GM08714 (cell line): ENCODE results near the gene UNC79.

Experiments
- H3K4me3 ChIP-seq: fragments of 200-500 bp; sonication (Bioruptor generic); 2 replicates; pipeline ENCODE4 v1.5.1; 2014; ENCODE audit warnings: mild to moderate bottlenecking, low read length, inconsistent platforms
- ZNF274 ChIP-seq: IDR thresholded peaks from 2 replicates; pipeline ENCODE4 v1.6.1; 2012; ENCODE audit warnings: mild to moderate bottlenecking, low read depth, low read length

Gene UNC79

DNA sequence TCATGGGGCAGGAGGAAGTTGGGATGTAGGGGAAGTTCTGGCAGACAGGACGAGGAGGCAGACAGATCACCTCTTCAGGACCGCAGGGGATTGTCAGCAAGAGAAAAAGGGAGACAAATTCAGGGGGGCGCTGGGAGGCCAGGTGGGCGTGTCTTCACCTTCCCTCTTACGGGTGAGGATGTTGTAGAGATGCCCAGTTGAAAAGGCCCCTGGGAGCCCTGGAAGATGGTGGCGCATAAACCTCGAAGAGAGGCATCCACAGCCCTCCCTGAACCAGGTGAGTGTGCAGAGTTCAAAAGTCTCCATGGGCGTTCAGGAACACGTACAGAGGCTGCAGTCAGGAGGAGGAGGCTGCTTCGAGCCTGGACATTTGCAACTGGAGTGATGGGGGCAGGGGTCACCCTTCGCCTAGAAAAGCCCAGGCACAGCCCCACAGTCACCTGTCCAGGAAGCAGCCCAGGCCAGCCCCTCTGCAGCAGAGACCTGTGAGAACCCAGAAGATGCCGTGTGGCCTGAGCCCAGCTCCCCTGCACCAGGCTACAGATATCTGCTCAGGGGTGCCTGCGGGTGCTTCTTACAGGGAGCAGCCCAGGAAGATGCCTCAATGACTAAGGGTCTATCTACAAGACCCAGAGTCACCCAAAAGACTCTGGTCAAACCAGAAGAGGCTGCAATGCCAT, 283.1 kb downstream of the UNC79 start:
- TF ChIP-seq ZNF274: no peak

DNA sequence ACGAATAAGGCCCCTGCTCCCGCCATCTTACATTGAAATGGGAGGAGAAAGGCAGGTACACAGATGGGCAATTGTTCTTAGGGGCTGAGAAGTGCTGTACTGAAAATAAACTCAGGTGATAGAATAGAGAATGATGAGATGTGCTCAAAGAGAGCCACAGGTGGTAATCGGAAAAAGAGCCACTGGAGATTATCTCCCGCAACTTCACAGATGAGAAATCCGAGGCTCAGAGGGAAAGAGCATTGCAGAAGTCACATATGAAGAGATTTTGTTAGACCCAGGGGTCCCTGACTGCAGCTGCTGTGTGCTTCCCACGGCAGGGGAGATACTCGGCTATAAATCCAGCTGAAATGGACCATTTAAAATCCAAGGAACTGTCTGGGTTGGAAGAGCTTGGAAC, 283.9 kb downstream of the UNC79 start:
- TF ChIP-seq ZNF274: no peak
- H3K4me3 ChIP-seq: no peak overlapping the region

More for the DNA sequence above, 283.1 kb downstream of the UNC79 start:
- no peak overlapping the region for H3K4me3 ChIP-seq

DNA sequence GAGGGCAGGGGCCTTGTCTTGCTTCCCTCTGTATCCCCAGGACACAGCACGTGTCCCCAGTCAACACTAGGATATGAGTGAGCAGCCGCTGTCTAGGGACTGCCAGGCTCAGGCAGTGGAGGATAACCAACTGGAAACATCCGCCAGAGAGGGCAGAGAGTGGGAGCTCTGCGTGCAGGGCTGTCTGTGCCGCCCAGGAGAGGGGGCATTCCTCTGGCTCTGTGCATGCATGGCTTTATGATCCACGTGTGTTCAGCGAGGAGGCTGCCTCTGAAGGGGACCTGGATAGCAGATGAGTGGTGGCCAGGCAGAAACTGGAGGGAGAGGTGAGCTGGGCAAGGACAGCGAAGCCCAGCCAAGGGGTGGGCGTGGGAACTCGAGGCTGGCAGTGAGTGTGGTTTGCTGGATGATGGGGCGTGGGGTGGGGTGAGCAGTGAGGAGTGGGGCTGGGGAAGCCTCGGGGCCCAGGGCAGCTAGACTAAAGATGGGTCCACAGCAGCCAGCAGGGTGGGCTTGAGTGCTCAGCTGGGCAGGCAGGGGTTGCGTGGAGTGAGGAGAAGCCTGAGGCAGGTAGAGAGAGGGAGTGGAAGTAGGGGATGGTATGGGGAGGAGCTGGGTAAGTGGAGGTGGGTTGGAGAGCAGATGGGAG, 284.7 kb downstream of the UNC79 start:
- no peak for TF ChIP-seq ZNF274
- H3K4me3 ChIP-seq: no peak overlapping the region

DNA sequence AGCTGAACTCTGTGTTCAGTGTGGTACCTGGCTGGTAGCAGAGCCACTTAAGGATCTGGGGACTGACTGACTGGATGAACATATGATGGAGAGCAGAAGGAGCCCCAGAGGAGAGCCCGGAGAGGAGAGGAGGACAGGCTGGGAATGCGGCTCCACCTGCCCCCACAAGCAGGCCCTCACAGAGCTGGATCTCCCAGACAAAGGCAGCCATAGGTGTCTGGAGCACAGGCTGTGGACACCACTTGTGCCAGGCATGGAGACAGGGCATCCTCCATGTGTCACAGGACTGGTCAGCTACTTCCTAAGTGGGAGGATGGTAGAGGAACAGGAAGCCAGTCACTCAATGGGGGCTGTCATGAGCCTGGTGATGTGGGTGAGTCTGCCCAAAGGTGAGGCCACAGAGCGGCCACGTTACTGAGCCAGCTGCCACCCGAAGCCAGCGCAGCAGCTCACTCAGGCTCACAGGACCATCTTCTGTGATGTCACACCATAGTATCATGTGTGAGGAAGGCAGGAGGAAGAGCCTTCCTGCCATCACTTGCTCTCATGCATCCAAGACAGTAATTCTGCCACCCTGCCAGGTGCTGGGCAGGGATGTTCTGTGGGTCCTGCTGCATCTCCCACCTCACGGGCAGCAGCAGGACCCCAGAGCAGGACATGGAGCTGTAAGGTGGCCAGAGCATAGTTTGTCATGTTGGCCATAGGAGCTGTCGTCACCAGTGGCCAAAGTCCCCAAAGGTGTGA, 285.4 kb downstream of the UNC79 start:
- TF ChIP-seq ZNF274: no peak
- no peak overlapping the region for H3K4me3 ChIP-seq

DNA sequence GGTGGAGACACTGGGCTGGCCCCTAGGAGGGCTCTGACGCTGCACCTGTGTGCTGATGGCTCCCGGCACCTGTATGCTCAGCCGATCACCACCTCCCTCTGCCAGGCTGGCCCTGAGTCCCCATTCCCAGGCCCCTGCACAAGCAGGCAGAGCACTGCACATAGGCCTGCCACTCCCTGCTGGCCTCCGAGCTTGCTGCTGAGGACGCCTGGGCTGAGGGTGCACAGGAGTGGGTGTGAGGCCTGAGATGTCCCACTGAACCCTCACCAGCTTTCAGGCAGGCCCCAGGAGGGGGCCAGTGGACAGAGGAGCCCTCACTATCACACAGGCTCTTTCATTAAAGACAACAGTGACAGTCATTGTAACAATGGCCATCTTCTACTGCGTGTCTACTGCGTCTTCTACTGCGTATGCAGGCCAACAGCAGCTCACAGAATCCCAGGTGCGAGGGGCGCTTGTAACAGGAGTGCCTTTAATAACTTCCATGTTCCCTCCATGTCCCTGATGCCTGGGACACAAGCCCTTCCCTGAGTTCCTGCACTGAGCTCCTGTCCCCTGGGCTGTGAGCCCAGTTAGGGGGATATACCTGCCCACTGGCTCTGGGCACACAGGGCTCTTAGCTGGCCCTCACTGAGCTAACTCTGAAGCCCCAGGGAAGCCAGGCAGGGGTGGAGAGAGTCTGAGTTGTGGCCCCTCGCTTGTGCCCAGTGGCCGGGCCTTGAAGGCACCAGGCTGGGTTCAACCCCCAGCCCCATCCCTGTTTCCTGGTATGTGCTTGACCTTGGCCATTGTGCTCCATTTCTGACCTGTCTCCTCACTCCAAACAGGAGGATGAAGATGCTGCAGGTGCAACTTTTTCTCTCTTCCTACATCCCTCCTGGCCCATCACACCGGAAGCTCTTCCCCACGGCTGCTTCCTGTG, 286.3 kb downstream of the UNC79 start:
- no peak for TF ChIP-seq ZNF274
- no peak overlapping the region for H3K4me3 ChIP-seq

DNA sequence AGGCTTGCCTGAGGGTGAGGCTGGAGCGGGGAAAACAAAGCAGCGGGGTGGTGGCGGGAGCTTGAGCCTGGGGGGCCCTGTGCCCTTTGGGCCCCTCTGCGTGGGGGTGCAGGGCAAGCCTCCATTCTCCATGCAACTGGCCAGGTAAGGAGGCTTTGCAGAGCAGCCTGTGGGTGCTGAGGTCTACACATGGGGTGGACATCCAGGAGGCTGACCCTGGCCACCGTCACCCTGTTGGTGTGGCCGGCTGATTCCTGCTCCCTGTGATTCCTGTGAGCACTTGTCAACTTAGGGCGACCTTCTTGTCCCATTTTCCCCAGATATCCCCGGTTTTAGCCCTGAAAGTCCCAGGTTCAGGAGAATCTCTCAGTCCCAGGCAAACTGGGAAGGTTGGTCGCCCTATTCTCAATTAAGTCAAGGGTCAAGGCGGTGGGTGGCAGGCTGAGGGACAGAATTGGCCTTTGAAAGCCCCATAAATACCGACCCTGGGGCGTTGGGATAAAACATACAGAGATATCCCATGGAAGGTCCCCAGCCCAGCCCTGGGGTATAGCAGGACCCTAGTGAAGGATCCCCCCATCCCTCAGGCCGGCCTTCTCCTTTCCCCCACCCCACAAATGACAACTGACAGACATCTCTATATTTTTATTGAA, 287.1 kb downstream of the UNC79 start:
- TF ChIP-seq ZNF274: no peak
- H3K4me3 ChIP-seq: no peak overlapping the region

DNA sequence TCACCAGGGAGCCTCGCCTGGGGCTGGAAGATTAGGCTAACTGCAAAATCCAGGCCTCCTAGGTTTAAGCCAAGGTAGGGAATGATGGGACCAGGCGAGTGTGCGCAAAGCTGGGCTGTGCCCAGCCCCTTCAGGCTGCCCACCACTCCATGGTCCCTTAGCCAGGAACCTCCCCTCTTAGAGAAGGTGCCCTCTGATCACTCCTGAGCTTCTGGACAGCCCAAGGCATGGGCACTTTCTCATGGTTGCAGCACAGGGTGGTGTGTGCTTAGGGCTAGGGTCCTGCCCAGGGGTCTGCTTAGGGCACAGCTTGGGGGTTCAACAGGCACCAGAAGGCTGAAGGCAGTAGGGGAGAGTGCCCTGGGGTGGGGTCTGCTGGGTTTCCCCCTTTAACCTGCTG, 288.5 kb downstream of the UNC79 start:
- H3K4me3 ChIP-seq: no peak overlapping the region
- no peak for TF ChIP-seq ZNF274

DNA sequence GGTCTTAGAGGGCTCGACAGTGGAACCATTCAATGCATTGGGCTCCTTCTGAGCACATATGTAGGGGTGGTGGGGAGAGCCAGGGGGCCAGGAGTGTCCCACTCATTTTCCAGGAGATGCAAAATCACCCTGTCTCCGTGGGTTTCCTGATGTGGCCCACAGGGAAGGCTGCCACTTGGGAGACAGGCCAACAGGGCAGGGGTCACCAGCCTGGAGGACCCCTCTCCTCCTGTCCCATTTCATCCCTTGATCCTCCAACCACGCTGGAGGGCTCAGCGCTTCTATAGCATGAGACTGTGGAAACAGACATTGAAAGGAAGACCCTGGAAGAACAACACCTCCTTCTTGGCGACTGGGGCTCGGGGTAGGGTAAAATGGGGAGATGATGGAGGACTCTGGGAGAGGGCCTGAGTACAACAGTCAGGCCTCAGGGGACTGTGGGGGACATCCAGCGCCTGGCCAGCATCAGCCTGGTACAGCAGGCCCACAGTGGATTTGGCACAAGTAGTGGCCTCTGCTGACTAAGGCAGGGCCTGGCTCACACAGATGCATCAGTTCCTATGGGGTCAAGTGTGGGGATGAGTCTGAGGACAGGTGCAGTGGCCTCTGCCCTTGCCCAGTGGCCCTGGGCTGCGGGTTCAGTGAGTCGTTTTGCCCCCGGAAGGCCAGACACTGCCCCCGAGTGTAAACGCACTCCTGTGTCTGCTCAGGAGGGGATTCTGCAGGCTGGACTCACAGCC, 289.5 kb downstream of the UNC79 start:
- no peak overlapping the region for H3K4me3 ChIP-seq
- no peak for TF ChIP-seq ZNF274

DNA sequence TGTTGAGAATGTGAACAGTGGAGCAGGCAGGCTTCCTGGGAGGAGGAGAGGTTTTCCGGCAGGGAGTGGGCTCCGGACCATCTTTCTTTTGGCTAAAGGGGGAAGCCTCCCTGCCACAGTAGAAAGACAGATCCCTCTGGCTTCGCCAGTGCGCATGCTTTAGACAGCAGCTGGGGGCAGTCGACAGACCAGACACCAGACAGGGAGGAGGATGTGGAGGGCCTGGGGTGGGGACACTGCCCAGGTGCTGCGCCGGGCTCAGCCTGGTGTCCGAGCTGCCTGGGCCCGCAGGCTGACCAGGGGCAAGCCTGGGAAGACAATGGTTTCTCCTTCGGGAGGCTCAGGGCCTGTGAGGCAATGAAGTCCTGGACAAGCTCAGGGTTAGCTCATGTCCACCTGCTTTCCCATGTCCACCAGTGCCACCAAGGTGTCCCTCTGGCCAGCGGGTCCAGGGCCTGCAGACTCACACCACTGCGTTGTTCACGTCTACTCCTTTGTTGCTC, 290.3 kb downstream of the UNC79 start:
- no peak for TF ChIP-seq ZNF274
- H3K4me3 ChIP-seq: no peak overlapping the region

DNA sequence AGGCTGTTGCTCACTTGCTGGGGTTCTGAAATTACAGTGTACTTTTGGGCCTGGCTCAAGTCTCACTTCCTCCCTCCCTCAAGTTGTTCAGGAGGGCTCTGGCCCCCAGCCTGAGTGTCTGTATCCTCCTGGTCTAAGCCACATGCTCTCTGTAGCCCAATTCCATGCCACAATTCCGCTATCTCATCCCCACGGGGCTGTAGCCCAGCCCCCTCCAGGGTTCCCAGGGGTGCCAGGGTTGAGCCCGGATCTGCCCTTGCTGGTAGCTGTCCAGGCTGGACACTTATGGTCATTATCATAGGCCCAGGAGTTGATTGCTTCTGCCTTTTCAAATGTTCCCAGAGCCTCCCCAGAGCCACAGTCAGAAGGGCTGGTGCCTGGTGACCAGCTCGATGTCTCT, 292.3 kb downstream of the UNC79 start:
- no peak overlapping the region for H3K4me3 ChIP-seq
- TF ChIP-seq ZNF274: no peak

DNA sequence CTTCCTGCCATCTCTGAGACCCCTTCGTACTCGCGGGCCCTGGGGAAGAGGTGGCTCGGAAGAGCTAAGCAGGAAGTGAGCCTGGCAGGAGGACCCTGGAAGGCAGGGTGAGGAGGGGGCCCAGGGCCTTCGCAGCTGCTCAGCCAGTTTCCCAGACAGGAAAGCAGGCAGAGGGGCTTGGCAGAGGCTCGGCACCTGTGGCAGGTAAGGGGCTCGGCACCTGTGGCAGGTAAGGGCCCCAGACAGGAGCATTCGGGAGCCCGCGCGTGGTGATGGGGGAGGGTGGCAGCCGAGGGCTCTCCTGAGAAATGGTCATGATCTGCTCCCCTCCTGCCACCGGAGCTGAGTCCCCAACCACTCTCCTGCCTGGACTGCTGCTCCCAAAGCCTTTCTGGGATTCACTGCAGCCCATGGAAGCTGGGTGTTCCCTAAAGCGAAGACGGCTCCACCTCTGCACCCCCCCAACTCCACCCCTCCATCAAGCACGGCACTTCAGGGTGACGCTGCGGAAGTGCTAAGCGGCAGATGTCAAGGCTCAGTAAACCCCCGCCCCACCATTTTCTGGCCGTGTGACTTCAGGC, 294.4 kb downstream of the UNC79 start:
- TF ChIP-seq ZNF274: no peak
- H3K4me3 ChIP-seq: no peak overlapping the region

DNA sequence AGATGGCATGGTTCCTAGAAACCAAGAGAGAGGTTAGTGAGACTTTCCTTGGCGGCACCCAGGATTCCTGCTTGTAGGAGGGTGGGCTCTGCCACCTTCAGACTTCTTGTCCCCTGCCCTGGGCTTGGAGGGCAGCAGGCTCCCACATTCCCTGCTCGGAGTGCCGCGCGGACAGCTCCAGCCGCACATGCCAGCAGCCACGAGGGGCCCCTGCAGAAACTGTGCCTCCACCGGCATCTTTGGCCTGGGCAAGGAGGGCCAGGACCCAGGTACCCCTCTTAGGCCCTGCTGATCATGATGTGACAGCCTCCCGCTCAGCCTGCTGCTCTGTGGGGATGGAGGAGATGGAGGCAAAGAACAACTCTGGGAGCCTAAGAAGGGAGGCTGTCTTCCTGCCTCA, 295.3 kb downstream of the UNC79 start:
- no peak for TF ChIP-seq ZNF274
- H3K4me3 ChIP-seq: no peak overlapping the region
